ENCODE results near the gene GRM8. TPM values are rescaled to one million over a fixed set of nuclear protein-coding genes. Genes with fewer than 3 reads are reported as not detected.
"Not testable (repeated sequence)": the region's sequence is repeated elsewhere in the genome, so short reads cannot be mapped to it uniquely, and the experiment has no call there.

Gene GRM8
- total RNA-seq, 1 experiment from 2014 or later: 0.80 TPM

- TF ChIP-seq EZH2 (IDR thresholded peaks at IDR 0.05; ENCODE audit: borderline replicate concordance, low read depth, low read length, poor library complexity, severe bottlenecking): no peak
- no peak for TF ChIP-seq CTCF (conservative IDR thresholded peaks at IDR 0.05; ENCODE audit: low read depth, low read length)
- no peaks in the 10 kb centered on the region for H3K4me1 ChIP-seq (ENCODE audit: insufficient read depth, low read length, poor library complexity, severe bottlenecking)
- no peak overlapping the region for H3K4me3 ChIP-seq (ENCODE audit: low read depth, low read length, poor library complexity, severe bottlenecking)
- ChIA-PET POLR2A (ENCODE audit: low non-redundant PET) (no interaction called here), CTCF (no interaction called here)
- intact Hi-C loops (cut with micrococcal nuclease; ENCODE audit: unreplicated experiment): no loop called here
- DNase-seq (ENCODE audit: low spot score): no peak
- no peaks in the 10 kb centered on the region for H3K27me3 ChIP-seq (replicated peaks; ENCODE audit: insufficient read depth, low read depth, low read length, poor library complexity)
- no peaks in the 10 kb centered on the region for H3K36me3 ChIP-seq (ENCODE audit: insufficient read depth, low read length, poor library complexity, severe bottlenecking)
- BruUV-seq (replicated peaks): no TSS peak
- no peaks in the 10 kb centered on the region for H3K9me3 ChIP-seq (ENCODE audit: low read depth, low read length, poor library complexity, severe bottlenecking)
- H3K27ac ChIP-seq (ENCODE audit: low read depth, low read length, poor library complexity, severe bottlenecking): no peak overlapping the region
These were observed 328.3 kb downstream of the GRM8 start for GRCh38 chr7:126924477-126924876.

- CTCF ChIA-PET; intact Hi-C loops (cut with micrococcal nuclease; ENCODE audit: unreplicated experiment): not testable (repeated sequence)
These were observed 341.1 kb downstream of the GRM8 start for GRCh38 chr7:126911627-126912026.

GRCh38 chr7:126908564-126908963, 344.2 kb downstream of the GRM8 start:
- H3K9me3 ChIP-seq (ENCODE audit: low read depth, low read length, poor library complexity, severe bottlenecking); DNase-seq (ENCODE audit: low spot score); intact Hi-C loops (cut with micrococcal nuclease; ENCODE audit: unreplicated experiment); BruUV-seq (replicated peaks); CTCF ChIA-PET; H3K4me3 ChIP-seq (ENCODE audit: low read depth, low read length, poor library complexity, severe bottlenecking); POLR2A ChIA-PET (ENCODE audit: low non-redundant PET); H3K27me3 ChIP-seq (replicated peaks; ENCODE audit: insufficient read depth, low read depth, low read length, poor library complexity); H3K36me3 ChIP-seq (ENCODE audit: insufficient read depth, low read length, poor library complexity, severe bottlenecking); H3K27ac ChIP-seq (ENCODE audit: low read depth, low read length, poor library complexity, severe bottlenecking); H3K4me1 ChIP-seq (ENCODE audit: insufficient read depth, low read length, poor library complexity, severe bottlenecking): not testable (repeated sequence)

More at GRCh38 chr7:126911627-126912026, 341.1 kb downstream of the GRM8 start:
- H3K27ac ChIP-seq (ENCODE audit: low read depth, low read length, poor library complexity, severe bottlenecking); POLR2A ChIA-PET (ENCODE audit: low non-redundant PET); H3K27me3 ChIP-seq (replicated peaks; ENCODE audit: insufficient read depth, low read depth, low read length, poor library complexity); H3K4me3 ChIP-seq (ENCODE audit: low read depth, low read length, poor library complexity, severe bottlenecking); DNase-seq (ENCODE audit: low spot score); BruUV-seq (replicated peaks); H3K4me1 ChIP-seq (ENCODE audit: insufficient read depth, low read length, poor library complexity, severe bottlenecking); H3K9me3 ChIP-seq (ENCODE audit: low read depth, low read length, poor library complexity, severe bottlenecking); H3K36me3 ChIP-seq (ENCODE audit: insufficient read depth, low read length, poor library complexity, severe bottlenecking): not testable (repeated sequence)

GRCh38 chr7:126907657-126908056, 345.1 kb downstream of the GRM8 start:
- BruUV-seq (replicated peaks); CTCF ChIA-PET; POLR2A ChIA-PET (ENCODE audit: low non-redundant PET): not testable (repeated sequence)

GRCh38 chr7:126905255-126905654, 347.5 kb downstream of the GRM8 start:
- H3K27me3 ChIP-seq (replicated peaks; ENCODE audit: insufficient read depth, low read depth, low read length, poor library complexity); POLR2A ChIA-PET (ENCODE audit: low non-redundant PET); BruUV-seq (replicated peaks); H3K4me1 ChIP-seq (ENCODE audit: insufficient read depth, low read length, poor library complexity, severe bottlenecking); CTCF ChIA-PET; H3K27ac ChIP-seq (ENCODE audit: low read depth, low read length, poor library complexity, severe bottlenecking); H3K4me3 ChIP-seq (ENCODE audit: low read depth, low read length, poor library complexity, severe bottlenecking); H3K36me3 ChIP-seq (ENCODE audit: insufficient read depth, low read length, poor library complexity, severe bottlenecking); DNase-seq (ENCODE audit: low spot score); H3K9me3 ChIP-seq (ENCODE audit: low read depth, low read length, poor library complexity, severe bottlenecking); intact Hi-C loops (cut with micrococcal nuclease; ENCODE audit: unreplicated experiment): not testable (repeated sequence)

More at GRCh38 chr7:126907657-126908056, 345.1 kb downstream of the GRM8 start:
- H3K27ac ChIP-seq (ENCODE audit: low read depth, low read length, poor library complexity, severe bottlenecking); H3K9me3 ChIP-seq (ENCODE audit: low read depth, low read length, poor library complexity, severe bottlenecking); H3K36me3 ChIP-seq (ENCODE audit: insufficient read depth, low read length, poor library complexity, severe bottlenecking); DNase-seq (ENCODE audit: low spot score); intact Hi-C loops (cut with micrococcal nuclease; ENCODE audit: unreplicated experiment); H3K4me1 ChIP-seq (ENCODE audit: insufficient read depth, low read length, poor library complexity, severe bottlenecking); H3K4me3 ChIP-seq (ENCODE audit: low read depth, low read length, poor library complexity, severe bottlenecking); H3K27me3 ChIP-seq (replicated peaks; ENCODE audit: insufficient read depth, low read depth, low read length, poor library complexity): not testable (repeated sequence)

GRCh38 chr7:126901041-126901765, 351.5 kb downstream of the GRM8 start:
- H3K9me3 ChIP-seq (ENCODE audit: low read depth, low read length, poor library complexity, severe bottlenecking); DNase-seq (ENCODE audit: low spot score); H3K27me3 ChIP-seq (replicated peaks; ENCODE audit: insufficient read depth, low read depth, low read length, poor library complexity); POLR2A ChIA-PET (ENCODE audit: low non-redundant PET); BruUV-seq (replicated peaks); H3K36me3 ChIP-seq (ENCODE audit: insufficient read depth, low read length, poor library complexity, severe bottlenecking); H3K4me1 ChIP-seq (ENCODE audit: insufficient read depth, low read length, poor library complexity, severe bottlenecking); H3K4me3 ChIP-seq (ENCODE audit: low read depth, low read length, poor library complexity, severe bottlenecking); H3K27ac ChIP-seq (ENCODE audit: low read depth, low read length, poor library complexity, severe bottlenecking); intact Hi-C loops (cut with micrococcal nuclease; ENCODE audit: unreplicated experiment); CTCF ChIA-PET: not testable (repeated sequence)

GRCh38 chr7:126887980-126888379, 364.8 kb downstream of the GRM8 start:
- CTCF ChIA-PET; DNase-seq (ENCODE audit: low spot score); H3K27ac ChIP-seq (ENCODE audit: low read depth, low read length, poor library complexity, severe bottlenecking); H3K36me3 ChIP-seq (ENCODE audit: insufficient read depth, low read length, poor library complexity, severe bottlenecking); intact Hi-C loops (cut with micrococcal nuclease; ENCODE audit: unreplicated experiment); BruUV-seq (replicated peaks); POLR2A ChIA-PET (ENCODE audit: low non-redundant PET); H3K4me1 ChIP-seq (ENCODE audit: insufficient read depth, low read length, poor library complexity, severe bottlenecking); H3K4me3 ChIP-seq (ENCODE audit: low read depth, low read length, poor library complexity, severe bottlenecking); H3K9me3 ChIP-seq (ENCODE audit: low read depth, low read length, poor library complexity, severe bottlenecking); H3K27me3 ChIP-seq (replicated peaks; ENCODE audit: insufficient read depth, low read depth, low read length, poor library complexity): not testable (repeated sequence)
